HFF-Myc (cell line): ENCODE results near the gene DCAF17.
A peak's percentile ranks its signal among the peaks of the same experiment; 100 is the strongest.
"Not testable (repeated sequence)": the region's sequence is repeated elsewhere in the genome, so short reads cannot be mapped to it uniquely, and the experiment has no call there.

ENCODE experiments used
- DNase-seq: peaks from one replicate; pipeline ENCODE4 v3.0.0-alpha.2; 2011; ENCODE audit warnings: low read depth; ENCODE audit errors: extremely low read depth
- H3K4me3 ChIP-seq: replicated peaks from 2 replicates; pipeline ENCODE4 v1.5.1; 2011; ENCODE audit warnings: low read depth, mild to moderate bottlenecking, control low read depth, low read length
- CTCF ChIP-seq: IDR thresholded peaks from 2 replicates; pipeline ENCODE4 v1.5.1; 2012; ENCODE audit warnings: mild to moderate bottlenecking, low read depth, low read length, control low read depth; ENCODE audit errors: missing control alignments

The DCAF17 gene

GRCh38 chr2:171410101-171410500 lies 23.9 kb upstream of the DCAF17 start:
- peak; percentile 42 for DNase-seq
- TF ChIP-seq CTCF: no peak
- no peak overlapping the region for H3K4me3 ChIP-seq

- no peak overlapping the region for H3K4me3 ChIP-seq
- no peak for TF ChIP-seq CTCF
- no peak for DNase-seq
These were observed 23.4 kb upstream of the DCAF17 start for GRCh38 chr2:171410624-171411023.

GRCh38 chr2:171411214-171411613 lies 22.8 kb upstream of the DCAF17 start:
- no peak overlapping the region for H3K4me3 ChIP-seq
- no peak for DNase-seq
- no peak for TF ChIP-seq CTCF

- H3K4me3 ChIP-seq: no peak overlapping the region
- no peak for TF ChIP-seq CTCF
- DNase-seq: no peak
These were observed 22.1 kb upstream of the DCAF17 start for GRCh38 chr2:171411791-171412483.

GRCh38 chr2:171412571-171413175 lies 21.4 kb upstream of the DCAF17 start:
- no peak overlapping the region for H3K4me3 ChIP-seq
- no peak for TF ChIP-seq CTCF
- DNase-seq: no peak

- DNase-seq, H3K4me3 ChIP-seq: not testable (repeated sequence)
These were observed 19.4 kb upstream of the DCAF17 start for GRCh38 chr2:171414645-171415044.

GRCh38 chr2:171416009-171416926 lies 17.8 kb upstream of the DCAF17 start:
- peak; percentile 94 for DNase-seq
- no peak overlapping the region for H3K4me3 ChIP-seq
- TF ChIP-seq CTCF: peak; percentile 92
